CD4-positive, alpha-beta T cell treated with Interleukin-21 for 1 hour (primary cell): Measurements from ENCODE around the gene MEMO1.
"Not testable (repeated sequence)": the region's sequence is repeated elsewhere in the genome, so short reads cannot be mapped to it uniquely, and the experiment has no call there.

ENCODE experiments used
- DNase-seq: peaks from one replicate; pipeline ENCODE4 v3.0.0-alpha.2; 2020

Gene MEMO1

DNA sequence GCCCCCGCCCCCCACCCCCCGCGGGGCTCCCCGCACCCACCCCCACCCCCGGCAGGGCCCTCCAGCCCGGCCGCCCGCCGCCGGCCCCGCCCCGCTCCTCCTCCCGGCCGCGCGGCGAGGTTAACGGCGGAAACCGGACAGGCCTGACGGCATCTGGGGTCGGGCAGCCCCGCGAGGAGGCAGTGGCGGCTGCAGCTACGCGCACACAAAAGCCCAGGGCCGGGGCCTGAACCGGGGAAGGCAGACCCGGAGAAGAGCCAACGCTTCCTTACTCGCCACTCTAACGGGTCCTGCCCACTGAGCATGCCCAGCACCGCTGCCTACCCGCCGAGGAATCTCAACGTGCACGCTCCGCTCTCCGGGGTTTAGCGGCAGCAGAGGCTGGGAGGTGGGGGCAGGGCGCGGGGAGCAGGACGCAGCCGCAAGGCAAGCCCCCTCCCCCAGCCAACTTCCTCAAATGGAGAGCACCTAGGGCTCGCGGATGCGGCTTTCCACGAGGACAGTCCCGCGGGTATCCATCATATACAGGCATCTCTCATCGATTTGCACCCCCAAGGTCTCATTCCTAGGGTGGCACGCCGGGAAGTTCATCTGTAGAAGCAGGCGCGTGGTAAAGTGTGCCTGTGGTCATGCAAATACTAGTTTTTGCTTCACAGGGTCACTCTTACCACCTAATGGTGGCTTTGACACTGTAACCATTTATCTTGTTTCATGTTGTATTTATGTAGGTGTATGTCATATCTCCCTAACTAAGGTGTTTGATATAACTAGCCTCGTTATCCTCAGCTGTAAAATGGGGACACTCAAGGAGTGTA lies at the start of gene MEMO1:
Gene MEMO1, minus strand, starts transcription at position 339 of the 815 bp plus-strand sequence. CDS start 761 bp downstream, outside the sequence.
- DNase-seq: peak; percentile 91

DNA sequence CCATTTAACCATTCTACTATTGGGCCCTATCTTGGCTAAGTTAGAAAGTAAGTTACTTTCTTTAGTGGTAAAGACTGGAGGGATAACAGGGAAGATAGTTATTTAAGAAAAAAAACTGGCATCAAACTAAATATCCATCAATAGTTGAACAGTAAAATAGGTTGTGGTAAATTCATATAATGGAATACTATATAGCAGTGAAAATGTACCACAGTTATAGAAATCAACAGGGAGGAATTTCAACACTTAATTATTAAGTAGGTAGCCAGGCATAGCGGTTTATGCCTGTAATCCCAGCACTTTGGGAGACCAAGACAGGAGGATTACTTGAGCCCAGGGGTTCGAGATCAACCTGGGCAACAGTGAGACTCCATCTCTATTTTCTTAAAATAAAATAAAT lies 49.5 kb upstream of the MEMO1 start:
- no peak for DNase-seq

- DNase-seq: no peak
Measured at GRCh38 chr2:32058130-32058529, 47.3 kb upstream of the MEMO1 start.

DNA sequence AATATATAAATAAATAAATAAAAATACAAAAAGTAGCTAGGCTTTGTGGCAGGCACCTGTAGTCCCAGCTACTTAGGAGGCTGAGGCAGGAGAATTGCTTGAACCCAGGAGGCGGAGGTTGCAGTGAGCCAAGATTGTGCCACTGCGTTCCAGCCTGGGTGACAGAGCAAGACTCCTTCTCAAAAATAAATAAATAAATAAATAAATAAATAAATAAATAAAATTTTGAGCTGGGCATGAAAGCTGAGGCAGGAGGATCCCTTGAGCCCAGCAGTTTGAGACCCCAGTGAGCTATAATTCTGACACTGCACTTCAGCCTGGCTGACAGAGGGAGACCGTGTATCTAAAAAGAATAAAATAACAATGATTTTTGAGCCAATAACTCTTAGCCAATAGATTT lies 43.8 kb upstream of the MEMO1 start:
- DNase-seq: not testable (repeated sequence)

DNA sequence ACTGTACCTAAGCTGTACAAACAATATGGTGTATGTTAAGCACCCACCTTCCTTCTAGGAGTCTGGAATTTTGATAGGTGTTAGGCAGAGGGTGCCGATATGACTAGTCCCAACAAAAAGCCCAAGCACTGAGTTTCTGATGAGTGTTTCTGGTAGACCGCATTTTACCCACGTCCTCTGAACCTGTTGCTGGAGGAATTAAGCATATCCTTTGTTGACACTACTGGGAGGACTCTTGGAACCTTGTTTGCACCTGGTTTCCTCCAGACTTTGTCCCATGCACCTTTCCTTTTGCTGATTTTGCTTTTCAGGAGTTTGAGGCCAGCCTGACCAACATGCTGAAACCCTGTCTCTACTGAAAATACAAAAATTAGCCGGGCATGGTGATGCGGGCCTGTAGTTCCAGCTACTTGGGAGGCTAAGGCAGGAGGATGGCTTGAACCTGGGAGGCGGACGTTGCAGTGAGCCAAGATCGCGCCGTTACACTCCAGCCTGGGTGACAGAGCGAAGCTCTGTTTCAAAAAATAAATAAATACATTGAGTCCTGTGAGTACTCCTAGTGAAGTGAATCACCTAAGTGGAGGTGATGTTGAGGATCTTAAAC lies 41.1 kb upstream of the MEMO1 start:
- no peak for DNase-seq

DNA sequence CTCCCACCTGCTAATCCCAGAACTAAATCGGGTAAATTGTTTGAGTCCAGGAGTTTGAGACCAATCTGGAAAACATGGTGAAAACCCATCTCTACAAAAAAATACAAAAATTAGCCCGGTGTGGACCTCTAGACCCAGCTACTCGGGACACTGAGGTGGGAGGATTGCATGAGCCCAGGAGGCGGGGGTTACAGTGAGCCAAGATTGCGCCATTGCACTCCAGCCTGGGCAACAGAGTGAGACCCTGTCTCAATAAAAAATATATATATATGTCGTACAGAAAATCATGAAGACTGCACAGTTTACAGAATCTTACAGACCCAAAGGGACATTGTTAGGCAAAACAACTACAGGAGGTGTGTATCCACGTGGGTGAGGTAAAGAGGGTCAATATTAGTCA lies 32.8 kb upstream of the MEMO1 start:
- no peak for DNase-seq

- DNase-seq: peak; percentile 92
Measured at GRCh38 chr2:32039447-32040219, 28.8 kb upstream of the MEMO1 start, which contains the start of gene DPY30. Gene DPY30, minus strand, starts transcription at chr2:32039805. Its CDS starts 349 bp downstream, at chr2:32039456.

DNA sequence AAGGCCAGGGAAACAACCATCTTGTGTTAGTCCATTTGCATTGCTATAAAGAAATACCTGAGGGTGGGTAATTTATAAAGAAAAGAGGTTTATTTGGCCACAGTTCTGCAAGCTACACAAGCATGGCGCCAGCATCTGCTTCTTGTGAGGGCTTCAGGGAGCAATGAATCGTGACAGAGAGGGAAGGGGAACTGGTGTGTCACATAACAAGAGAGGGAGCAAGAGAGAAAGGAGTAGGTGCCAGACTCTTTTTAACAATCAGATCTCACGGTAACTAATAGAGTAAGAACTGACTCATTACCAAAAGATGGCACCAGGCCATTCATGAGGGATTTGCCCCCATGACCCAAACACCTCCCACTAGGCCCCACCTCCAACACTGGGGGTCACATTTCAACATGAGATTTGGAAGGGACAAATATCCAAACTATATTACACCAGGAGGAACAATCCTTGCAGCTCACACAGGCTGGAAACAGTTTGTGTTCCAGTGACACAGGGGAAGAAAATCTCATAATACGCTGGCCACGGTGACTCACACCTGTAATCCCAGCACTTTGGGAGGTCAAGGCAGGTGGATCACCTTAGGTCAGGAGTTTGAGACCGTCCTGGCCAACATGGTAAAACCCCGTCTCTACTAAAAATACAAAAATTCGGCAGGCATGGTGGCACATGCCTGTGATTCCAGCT lies 23.5 kb upstream of the MEMO1 start:
- not testable (repeated sequence) for DNase-seq

DNA sequence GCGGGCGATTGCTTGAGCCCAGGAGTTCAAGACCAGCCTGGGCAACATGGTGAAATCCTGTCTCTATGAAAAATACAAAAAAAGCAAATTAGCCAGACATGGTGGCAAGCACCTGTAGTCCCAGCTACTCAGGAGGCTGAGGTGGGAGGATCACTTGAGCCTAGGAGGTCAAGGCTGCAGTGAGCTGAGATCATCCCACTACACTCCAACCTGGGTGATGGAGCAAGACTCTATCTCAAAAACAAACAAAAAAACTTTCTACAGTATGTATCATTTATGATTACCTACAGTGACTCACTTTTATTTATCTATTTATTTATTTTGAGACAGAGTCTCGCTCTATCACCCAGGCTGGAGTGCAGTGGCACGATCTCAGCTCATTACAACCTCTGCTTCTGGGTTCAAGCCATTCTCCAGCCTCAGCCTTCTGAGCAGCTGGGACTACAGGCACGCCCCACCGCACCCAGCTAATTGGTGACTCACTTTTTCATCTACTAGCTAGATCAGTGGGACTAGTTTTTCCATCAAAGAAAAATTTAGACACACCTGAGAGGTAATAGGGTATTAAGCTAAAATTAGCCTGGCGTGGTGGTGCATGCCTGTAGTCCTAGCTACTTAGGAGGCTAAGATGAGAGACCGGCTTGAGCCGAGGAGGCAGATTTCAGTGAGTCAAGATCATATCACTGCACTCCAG lies 8.1 kb upstream of the MEMO1 start:
- not testable (repeated sequence) for DNase-seq

- no peak for DNase-seq
Measured at GRCh38 chr2:32012872-32013271, 2.1 kb upstream of the MEMO1 start.

DNA sequence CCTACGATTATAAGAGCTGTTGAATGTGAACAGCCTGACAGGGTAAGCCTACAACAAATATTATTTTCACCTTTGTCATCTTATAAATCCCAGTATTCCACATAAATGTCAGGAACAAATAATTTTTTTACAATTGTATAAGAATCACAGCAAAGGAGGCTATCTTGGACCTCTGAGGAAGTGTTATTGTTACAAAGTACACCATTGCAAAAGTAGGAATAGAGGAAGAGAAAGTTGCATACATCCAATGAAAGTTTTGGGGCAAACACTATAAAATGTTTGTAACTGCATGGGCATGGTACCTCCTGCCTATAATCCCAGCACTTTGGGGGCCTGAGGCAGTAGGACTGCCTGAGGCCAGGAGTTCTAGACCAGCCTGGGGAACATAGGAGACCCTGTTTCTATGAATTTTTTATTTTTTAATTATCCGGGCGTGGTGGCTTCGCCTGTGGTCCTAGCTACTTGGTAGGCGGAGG lies 715 bp upstream of the MEMO1 start:
- no peak for DNase-seq

- peak; percentile 75 for DNase-seq
Measured at GRCh38 chr2:32010280-32010669, 533 bp downstream of the MEMO1 start.

GRCh38 chr2:32009516-32010256 lies 1.1 kb downstream of the MEMO1 start:
- DNase-seq: no peak

- DNase-seq: peak; percentile 25
Measured at GRCh38 chr2:32008805-32009515, 1.8 kb downstream of the MEMO1 start.

- DNase-seq: no peak
Measured at GRCh38 chr2:32007121-32007391, 3.8 kb downstream of the MEMO1 start.

DNA sequence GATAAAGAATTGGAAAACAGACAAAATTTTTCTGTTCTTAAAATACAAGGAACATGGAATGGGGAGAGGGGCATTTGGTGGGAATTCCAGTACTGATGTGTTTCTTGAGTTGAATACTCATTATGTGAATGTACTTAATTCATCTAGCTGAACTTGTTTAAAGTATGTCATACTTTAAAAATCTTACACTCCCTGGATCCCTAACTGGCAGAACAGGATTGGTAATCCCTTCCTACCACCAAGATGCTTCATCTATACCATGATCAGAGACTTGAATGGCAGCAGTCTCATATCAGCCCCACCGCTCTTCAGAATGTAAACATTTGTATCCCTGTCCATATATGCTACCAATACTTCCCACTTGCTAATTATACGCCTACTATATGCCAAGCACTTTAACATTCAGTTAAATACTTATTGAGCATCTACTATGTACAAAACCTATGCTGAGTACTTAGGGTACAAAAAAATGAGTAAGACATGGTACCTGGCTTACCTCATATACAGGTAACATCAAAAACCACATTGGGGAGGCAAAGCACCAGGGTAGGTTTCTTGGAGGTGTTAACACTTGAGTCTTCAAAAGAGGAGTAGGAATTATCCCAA lies 5.3 kb downstream of the MEMO1 start:
- no peak for DNase-seq

- DNase-seq: no peak
Measured at GRCh38 chr2:32003791-32004190, 7.0 kb downstream of the MEMO1 start.

DNA sequence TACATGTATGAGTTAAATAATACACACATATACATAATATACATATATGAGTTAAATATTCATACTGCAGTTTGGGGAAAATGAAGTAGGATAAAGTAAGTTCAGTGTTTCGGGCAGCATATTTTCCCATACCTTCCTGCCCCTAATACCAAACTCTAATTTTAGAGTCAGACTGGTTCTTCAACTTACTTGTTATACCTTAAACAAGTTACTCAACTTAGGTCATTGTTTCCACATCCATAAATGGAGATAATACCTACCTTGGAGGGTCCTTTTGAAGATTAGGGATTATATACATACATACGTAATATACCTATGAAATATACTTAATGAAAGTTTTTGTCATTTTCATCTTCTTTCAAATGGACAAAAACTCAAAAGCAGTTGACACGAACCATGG lies 8.4 kb downstream of the MEMO1 start:
- DNase-seq: no peak

- no peak for DNase-seq
Measured at GRCh38 chr2:31999438-31999837, 11.4 kb downstream of the MEMO1 start.

GRCh38 chr2:31998731-31999383 lies 12.0 kb downstream of the MEMO1 start:
- DNase-seq: no peak
